Brain microvascular endothelial cell (primary cell): Measurements from ENCODE around the gene C19orf44.

Experiments
- DNase-seq: peaks from one replicate; pipeline ENCODE4 v3.0.0-alpha.2; 2020
- H3K27ac ChIP-seq: fragments of 250-450 bp; sonication (Bioruptor Pico); 2 replicates; pipeline ENCODE4 v1.5.1; 2020; ENCODE audit warnings: mild to moderate bottlenecking, moderate library complexity
- H3K27me3 ChIP-seq: fragments of 250-450 bp; sonication (Bioruptor Pico); replicated peaks from 2 replicates; pipeline ENCODE4 v1.5.1; 2020; ENCODE audit warnings: mild to moderate bottlenecking
- H3K36me3 ChIP-seq: fragments of 250-450 bp; sonication (Bioruptor Pico); replicated peaks from 2 replicates; pipeline ENCODE4 v1.5.1; 2020; ENCODE audit warnings: mild to moderate bottlenecking
- H3K4me3 ChIP-seq: 2 replicates; pipeline ENCODE4 v1.5.1; 2011; ENCODE audit warnings: low read depth, mild to moderate bottlenecking, control low read depth, low read length, moderate library complexity
- in situ Hi-C: cut with HindIII; loops from 2 replicates; pipeline ENCODE4 v1.10.0; 2017; ENCODE audit warnings: low sequenced_read_pairs, low pct_ligation_motif_present
- TF ChIP-seq, protein P1 (sequence below): IDR thresholded peaks from 2 replicates; pipeline ENCODE4 v1.5.1; 2011; ENCODE audit warnings: low read depth, mild to moderate bottlenecking, moderate library complexity, low read length, control low read depth, inconsistent platforms; ENCODE audit errors: missing control alignments

The C19orf44 gene

DNA sequence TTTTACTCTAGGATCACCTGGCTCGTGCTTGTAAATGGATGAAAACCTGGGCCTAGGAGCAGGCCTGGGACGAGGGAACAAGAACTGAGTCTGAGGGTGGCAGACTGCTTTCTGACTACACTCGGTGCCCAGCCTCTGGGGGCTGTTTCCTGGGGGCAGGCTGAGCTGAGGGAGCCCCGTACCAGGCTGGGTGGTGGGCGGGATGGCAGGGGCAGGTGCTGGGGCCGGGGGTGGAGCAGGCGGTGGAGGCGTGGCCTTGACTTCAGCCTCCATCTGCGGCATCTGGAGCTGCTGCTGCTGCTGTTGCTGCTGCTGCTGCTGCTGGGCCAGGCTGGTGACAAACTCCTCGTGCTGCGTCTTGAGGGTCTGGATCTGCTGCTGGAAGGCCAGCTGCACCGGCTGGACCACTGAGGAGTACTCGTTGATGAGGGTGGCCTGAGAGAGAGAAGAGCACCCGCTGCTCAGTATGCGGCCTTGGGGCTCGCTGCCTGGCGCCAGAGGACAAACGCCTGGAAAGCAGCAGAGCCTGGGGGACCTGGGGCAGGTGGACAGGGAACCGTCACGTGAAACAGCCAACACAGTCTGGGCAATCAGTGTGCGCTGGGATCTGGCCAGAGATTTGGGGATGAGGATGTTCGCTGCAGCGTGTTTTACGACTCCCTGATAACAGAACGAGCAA is 33.4 kb downstream of the C19orf44 start:
- no peak overlapping the region for H3K27ac ChIP-seq
- DNase-seq = no peak
- peaks cover 92% of the 10 kb centered on the region for H3K36me3 ChIP-seq
- H3K27me3 ChIP-seq = no peaks in the 10 kb centered on the region
- TF ChIP-seq, protein P1, sequence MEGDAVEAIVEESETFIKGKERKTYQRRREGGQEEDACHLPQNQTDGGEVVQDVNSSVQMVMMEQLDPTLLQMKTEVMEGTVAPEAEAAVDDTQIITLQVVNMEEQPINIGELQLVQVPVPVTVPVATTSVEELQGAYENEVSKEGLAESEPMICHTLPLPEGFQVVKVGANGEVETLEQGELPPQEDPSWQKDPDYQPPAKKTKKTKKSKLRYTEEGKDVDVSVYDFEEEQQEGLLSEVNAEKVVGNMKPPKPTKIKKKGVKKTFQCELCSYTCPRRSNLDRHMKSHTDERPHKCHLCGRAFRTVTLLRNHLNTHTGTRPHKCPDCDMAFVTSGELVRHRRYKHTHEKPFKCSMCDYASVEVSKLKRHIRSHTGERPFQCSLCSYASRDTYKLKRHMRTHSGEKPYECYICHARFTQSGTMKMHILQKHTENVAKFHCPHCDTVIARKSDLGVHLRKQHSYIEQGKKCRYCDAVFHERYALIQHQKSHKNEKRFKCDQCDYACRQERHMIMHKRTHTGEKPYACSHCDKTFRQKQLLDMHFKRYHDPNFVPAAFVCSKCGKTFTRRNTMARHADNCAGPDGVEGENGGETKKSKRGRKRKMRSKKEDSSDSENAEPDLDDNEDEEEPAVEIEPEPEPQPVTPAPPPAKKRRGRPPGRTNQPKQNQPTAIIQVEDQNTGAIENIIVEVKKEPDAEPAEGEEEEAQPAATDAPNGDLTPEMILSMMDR = no peak
- in situ Hi-C loops = no loop called here
- H3K4me3 ChIP-seq = no peak overlapping the region

DNA sequence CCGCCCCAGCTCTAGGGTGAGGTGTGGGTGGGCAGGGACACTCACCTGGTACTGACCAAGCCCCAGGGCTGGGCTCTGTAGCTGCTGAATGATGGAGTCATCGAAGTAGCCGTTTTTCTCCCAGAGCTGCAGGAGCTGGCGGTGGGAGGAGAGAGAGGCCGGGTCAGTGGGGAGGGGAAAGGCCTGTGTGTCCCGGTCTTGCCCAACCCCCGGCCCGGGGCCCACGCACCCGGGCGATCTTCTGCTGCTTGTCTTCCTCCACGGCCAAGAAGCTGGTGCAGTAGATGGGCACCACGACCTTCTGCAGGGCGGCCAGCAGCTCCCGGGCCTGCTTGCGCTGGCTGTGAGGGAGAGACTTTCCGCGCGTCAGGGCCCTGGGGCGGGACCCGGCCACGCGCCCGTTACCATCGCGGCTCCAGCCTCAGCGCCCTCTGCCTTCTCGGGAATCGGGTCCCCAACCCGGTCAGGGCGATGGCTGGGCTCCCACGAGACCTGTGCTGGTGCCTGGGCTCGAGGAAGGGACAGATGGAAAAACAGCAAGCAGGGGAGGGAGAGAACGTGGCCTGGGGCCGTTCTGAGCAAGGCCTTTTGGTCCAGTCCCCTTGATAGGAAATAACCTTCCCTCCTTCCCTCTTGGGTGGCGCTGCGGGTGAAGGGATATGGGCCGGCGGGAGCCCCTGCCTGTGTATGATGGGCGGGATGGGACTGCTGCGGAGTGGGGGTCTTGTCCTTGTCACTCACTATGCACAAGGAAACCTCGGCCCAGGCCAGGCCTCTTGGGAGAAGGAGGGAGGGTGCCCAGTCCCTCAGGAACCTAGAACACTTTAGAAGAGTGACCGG is 34.6 kb downstream of the C19orf44 start:
- Histone ChIP-seq H3K27ac (no peak overlapping the region), H3K36me3 (peaks cover 90% of the 10 kb centered on the region), H3K4me3 (no peak overlapping the region), H3K27me3 (no peaks in the 10 kb centered on the region)
- in situ Hi-C loops = no loop called here
- DNase-seq = no peak
- TF ChIP-seq, protein P1 = no peak

GRCh38 chr19:16531380-16531669 is 35.1 kb downstream of the C19orf44 start:
- TF ChIP-seq, protein P1 = no peak
- H3K4me3 ChIP-seq = no peak overlapping the region
- H3K27me3 ChIP-seq = no peaks in the 10 kb centered on the region
- no peak overlapping the region for H3K27ac ChIP-seq
- DNase-seq = no peak
- peaks cover 92% of the 10 kb centered on the region for H3K36me3 ChIP-seq
- in situ Hi-C loops = no loop called here

- DNase-seq = no peak
- in situ Hi-C loops = no loop called here
- TF ChIP-seq, protein P1 = no peak
- no peak overlapping the region for H3K4me3 ChIP-seq
- H3K27ac ChIP-seq = no peak overlapping the region
- peaks cover 82% of the 10 kb centered on the region for H3K36me3 ChIP-seq
- H3K27me3 ChIP-seq = no peaks in the 10 kb centered on the region
Measured at GRCh38 chr19:16532440-16533234, 36.4 kb downstream of the C19orf44 start.

DNA sequence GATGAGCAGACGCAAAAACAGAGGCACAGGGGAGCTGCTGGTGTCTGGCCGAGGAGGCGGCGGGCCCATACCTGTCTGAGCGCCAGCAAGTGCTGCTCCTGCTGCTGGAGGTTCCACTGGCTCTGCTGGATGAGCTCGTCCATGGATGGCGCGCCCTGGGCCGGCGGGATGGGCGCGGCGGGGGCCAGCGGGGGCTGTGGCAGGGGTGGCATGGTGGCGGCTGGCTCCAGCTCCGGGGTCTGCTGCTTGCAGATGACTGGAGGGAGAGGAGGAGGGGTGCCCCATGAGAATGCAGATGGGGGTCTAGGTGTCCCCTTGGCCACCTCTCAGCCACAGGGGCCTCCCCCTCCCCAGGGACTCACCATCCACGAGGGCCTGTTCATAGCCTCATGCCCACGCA is 39.2 kb downstream of the C19orf44 start:
- no peak overlapping the region for H3K27ac ChIP-seq
- TF ChIP-seq, protein P1 = no peak

More for the DNA sequence above, 39.2 kb downstream of the C19orf44 start:
- Histone ChIP-seq H3K36me3 (peaks cover 70% of the 10 kb centered on the region), H3K27me3 (no peaks in the 10 kb centered on the region), H3K4me3 (no peak overlapping the region)
- no peak for DNase-seq
- in situ Hi-C loops = no loop called here
